ENCODE data around the gene PBX1.

DNA sequence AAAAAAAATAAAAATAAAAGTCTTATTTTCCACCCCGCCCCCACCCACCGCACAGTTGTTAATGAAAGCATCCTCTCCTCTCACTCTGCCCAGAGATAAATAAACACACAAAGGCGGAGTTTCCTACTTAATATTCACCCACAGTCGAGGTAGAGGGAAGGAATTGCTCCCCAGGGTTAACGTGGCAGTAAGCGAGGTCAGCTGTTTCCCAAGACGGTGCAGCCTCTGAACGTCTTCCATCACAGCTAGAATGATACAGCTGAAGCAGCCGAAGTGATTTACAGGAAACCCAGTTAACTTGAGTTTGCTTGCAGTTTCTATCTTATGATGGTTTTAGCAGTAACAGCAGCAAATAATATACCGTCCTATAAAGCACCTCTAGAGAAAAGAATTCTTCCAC, 283.9 kb downstream of the PBX1 start:
- no peak for TF ChIP-seq CTCF (optimal IDR thresholded peaks at IDR 0.05 in 1 of 3, IDR thresholded peaks at IDR 0.05 in 1 of 3, conservative IDR thresholded peaks at IDR 0.05 in 1 of 3; ENCODE audit: extremely low read depth in 1 of 3, insufficient read depth in 2 of 3, low read length in 3 of 3)
- no peak for TF ChIP-seq EZH2 (IDR thresholded peaks at IDR 0.05; ENCODE audit: low read length)
